Skeletal muscle satellite cell (primary cell): Measurements from ENCODE around the gene ATP1B3.
"Not testable (repeated sequence)": the region's sequence is repeated elsewhere in the genome, so short reads cannot be mapped to it uniquely, and the experiment has no call there.

Experiments used
- H3K27me3 ChIP-seq: 2 replicates; pipeline ENCODE4 v1.7.0; 2013; ENCODE audit warnings: low read length; ENCODE audit not compliant: control insufficient read depth, insufficient read depth
- H3K36me3 ChIP-seq: 2 replicates; pipeline ENCODE4 v1.7.0; 2013; ENCODE audit warnings: mild to moderate bottlenecking, control low read depth, low read length; ENCODE audit not compliant: insufficient read depth
- H3K4me1 ChIP-seq: 2 replicates; pipeline ENCODE4 v1.7.0; 2013; ENCODE audit warnings: low read length; ENCODE audit not compliant: control insufficient read depth, insufficient read depth
- H3K4me2 ChIP-seq: 2 replicates; pipeline ENCODE4 v1.7.0; 2013; ENCODE audit warnings: mild to moderate bottlenecking, low read length
- H3K4me3 ChIP-seq: 2 replicates; pipeline ENCODE4 v1.7.0; 2013; ENCODE audit warnings: low read length
- H3K9ac ChIP-seq: 2 replicates; pipeline ENCODE4 v1.7.0; 2013; ENCODE audit warnings: mild to moderate bottlenecking, low read depth, low read length, moderate library complexity
- H3K9me3 ChIP-seq: replicated peaks from 2 replicates; pipeline ENCODE4 v1.7.0; 2013; ENCODE audit warnings: mild to moderate bottlenecking, control low read depth, low read length

The ATP1B3 gene

DNA sequence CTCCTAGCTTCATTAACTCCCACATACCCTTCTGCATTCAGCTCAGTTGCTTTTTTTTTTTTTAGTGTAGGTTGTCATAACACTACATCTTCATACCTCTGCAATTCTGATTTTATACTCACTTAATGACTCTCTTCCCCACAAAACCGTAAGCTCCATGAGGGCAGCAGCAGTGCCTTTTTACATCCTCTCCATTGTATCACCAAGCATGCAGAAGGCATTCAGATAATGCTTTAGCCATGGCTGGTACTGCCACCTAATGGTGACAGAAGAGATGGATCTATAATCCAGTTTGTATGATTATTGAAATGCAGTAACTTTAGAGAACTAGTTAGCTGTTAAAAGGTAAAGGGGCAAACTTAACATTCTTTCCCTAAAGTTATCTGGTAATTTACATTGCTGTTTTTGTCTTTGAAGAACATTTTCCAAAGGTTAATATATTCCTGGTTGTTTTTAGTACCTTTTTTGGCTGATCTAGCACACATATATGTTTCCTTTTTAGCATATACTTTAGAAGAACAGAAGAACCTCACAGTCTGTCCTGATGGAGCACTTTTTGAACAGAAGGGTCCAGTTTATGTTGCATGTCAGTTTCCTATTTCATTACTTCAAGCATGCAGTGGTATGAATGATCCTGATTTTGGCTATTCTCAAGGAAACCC is 36.8 kb downstream of the ATP1B3 start:
- H3K4me3 ChIP-seq: no peak overlapping the region
- no peaks in the 10 kb centered on the region for H3K4me1 ChIP-seq
- H3K9ac ChIP-seq: no peak overlapping the region
- no peak overlapping the region for H3K4me2 ChIP-seq
- no peaks in the 10 kb centered on the region for H3K27me3 ChIP-seq
- peaks cover 28% of the 10 kb centered on the region for H3K36me3 ChIP-seq
- no peaks in the 10 kb centered on the region for H3K9me3 ChIP-seq

GRCh38 chr3:141914311-141914710 is 37.9 kb downstream of the ATP1B3 start:
- no peak overlapping the region for H3K4me2 ChIP-seq
- no peak overlapping the region for H3K9ac ChIP-seq
- no peaks in the 10 kb centered on the region for H3K9me3 ChIP-seq
- H3K27me3 ChIP-seq: no peaks in the 10 kb centered on the region
- H3K4me3 ChIP-seq: no peak overlapping the region
- no peaks in the 10 kb centered on the region for H3K4me1 ChIP-seq
- peaks cover 21% of the 10 kb centered on the region for H3K36me3 ChIP-seq

GRCh38 chr3:141915016-141915415 is 38.6 kb downstream of the ATP1B3 start:
- no peaks in the 10 kb centered on the region for H3K4me1 ChIP-seq

DNA sequence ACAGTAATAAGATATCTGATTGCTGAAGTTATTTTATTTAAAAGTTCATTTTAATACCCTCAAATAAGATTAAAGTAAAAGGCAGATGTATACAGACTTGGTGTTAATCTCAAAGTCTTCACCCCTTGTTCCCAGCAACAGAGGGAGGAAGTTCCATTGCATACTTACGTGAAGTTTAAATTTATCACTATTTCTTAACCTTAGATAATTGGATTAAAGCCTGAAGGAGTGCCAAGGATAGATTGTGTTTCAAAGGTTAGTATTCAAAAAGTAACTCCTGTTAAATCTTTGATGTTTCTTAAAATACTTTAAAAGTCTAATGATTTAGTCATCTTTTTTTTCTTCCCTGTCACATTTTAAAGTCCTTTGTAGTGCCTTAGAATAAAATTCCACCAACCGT is 39.3 kb downstream of the ATP1B3 start:
- no peak overlapping the region for H3K9ac ChIP-seq
- no peaks in the 10 kb centered on the region for H3K9me3 ChIP-seq
- no peaks in the 10 kb centered on the region for H3K27me3 ChIP-seq
- H3K36me3 ChIP-seq: peaks cover 23% of the 10 kb centered on the region
- no peak overlapping the region for H3K4me3 ChIP-seq
- no peaks in the 10 kb centered on the region for H3K4me1 ChIP-seq
- H3K4me2 ChIP-seq: no peak overlapping the region

More at GRCh38 chr3:141915016-141915415, 38.6 kb downstream of the ATP1B3 start:
- no peak overlapping the region for H3K4me2 ChIP-seq
- peaks cover 22% of the 10 kb centered on the region for H3K36me3 ChIP-seq
- no peak overlapping the region for H3K9ac ChIP-seq
- no peaks in the 10 kb centered on the region for H3K9me3 ChIP-seq
- no peaks in the 10 kb centered on the region for H3K27me3 ChIP-seq
- H3K4me3 ChIP-seq: no peak overlapping the region

GRCh38 chr3:141920701-141921100 is 44.3 kb downstream of the ATP1B3 start:
- Histone ChIP-seq H3K9ac (no peak overlapping the region), H3K4me3 (no peak overlapping the region), H3K9me3 (no peaks in the 10 kb centered on the region), H3K4me1 (no peaks in the 10 kb centered on the region), H3K36me3 (peaks cover 41% of the 10 kb centered on the region), H3K4me2 (no peak overlapping the region), H3K27me3 (no peaks in the 10 kb centered on the region)

DNA sequence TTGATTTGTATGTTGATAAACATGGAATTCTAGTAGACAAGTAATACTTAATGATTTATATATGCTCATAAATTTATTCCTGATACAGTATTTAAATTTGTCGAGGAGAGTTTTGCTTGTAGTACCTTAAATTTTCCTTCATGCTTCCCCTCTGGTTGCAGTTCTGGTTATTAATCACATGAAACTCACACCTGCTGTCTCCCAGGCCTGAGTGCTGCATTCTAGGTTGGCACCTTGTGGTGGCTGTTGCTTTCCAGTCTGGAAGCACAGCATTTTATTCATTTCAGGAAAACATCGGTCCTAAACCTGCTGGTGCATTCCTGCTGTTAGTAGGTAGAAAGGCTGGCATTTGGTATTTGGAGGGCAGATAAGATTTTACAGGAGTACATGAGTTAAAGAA is 44.9 kb downstream of the ATP1B3 start:
- no peak overlapping the region for H3K9ac ChIP-seq
- peaks cover 37% of the 10 kb centered on the region for H3K36me3 ChIP-seq
- no peaks in the 10 kb centered on the region for H3K27me3 ChIP-seq
- H3K4me1 ChIP-seq: no peaks in the 10 kb centered on the region
- H3K9me3 ChIP-seq: no peaks in the 10 kb centered on the region
- H3K4me2 ChIP-seq: no peak overlapping the region
- H3K4me3 ChIP-seq: no peak overlapping the region

DNA sequence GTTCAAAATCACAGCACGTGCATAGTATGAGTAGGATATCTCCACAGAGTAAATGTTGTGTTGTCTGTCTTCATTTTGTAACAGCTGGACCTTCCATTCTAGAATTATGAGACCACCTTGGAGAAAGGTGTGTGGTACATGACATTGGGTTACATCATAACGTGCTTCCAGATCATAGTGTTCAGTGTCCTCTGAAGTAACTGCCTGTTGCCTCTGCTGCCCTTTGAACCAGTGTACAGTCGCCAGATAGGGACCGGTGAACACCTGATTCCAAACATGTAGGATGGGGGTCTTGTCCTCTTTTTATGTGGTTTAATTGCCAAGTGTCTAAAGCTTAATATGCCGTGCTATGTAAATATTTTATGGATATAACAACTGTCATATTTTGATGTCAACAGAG is 49.2 kb downstream of the ATP1B3 start:
- not testable (repeated sequence) for H3K4me2 ChIP-seq, H3K27me3 ChIP-seq, H3K9me3 ChIP-seq, H3K9ac ChIP-seq, H3K4me3 ChIP-seq, H3K4me1 ChIP-seq
- peaks cover 34% of the 10 kb centered on the region for H3K36me3 ChIP-seq

- H3K4me3 ChIP-seq: no peak overlapping the region
- no peak overlapping the region for H3K4me2 ChIP-seq
- no peaks in the 10 kb centered on the region for H3K9me3 ChIP-seq
- H3K9ac ChIP-seq: no peak overlapping the region
- H3K36me3 ChIP-seq: peaks cover 26% of the 10 kb centered on the region
- no peaks in the 10 kb centered on the region for H3K4me1 ChIP-seq
- no peaks in the 10 kb centered on the region for H3K27me3 ChIP-seq
Measured at GRCh38 chr3:141926929-141927328, 50.5 kb downstream of the ATP1B3 start.

DNA sequence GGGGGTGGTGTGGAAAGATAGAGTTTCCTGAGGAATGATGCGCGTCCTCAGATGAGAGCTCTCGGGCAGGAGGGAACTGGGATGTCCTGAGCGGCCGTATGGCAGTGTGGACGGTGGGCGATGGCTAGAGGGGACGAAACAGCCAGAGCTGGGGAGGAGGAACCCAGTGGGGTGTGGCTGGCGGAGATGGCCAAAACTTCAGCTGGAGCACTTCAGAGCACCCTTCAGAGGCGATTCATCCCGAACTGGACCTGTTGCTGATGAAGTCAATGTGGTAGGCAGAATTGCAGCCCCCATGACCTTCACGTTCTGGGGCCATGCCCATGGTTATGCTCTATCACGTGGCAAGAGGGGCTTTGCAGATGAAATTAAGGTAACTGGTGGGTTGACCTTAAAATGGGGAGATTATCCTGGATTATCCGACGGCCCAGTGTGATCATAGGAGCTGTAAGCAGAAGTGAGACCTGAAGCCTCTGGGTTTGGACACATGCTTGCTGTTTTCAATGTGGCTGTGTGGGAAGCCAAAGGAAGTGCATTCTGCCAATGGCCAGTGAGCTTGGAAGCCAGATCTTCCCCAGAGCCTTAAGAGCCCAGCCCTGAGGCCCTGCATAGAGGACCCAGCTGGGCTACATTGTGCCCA is 52.3 kb downstream of the ATP1B3 start:
- H3K4me3 ChIP-seq: no peak overlapping the region
- H3K27me3 ChIP-seq: no peaks in the 10 kb centered on the region
- H3K4me1 ChIP-seq: no peaks in the 10 kb centered on the region
- H3K4me2 ChIP-seq: no peak overlapping the region
- no peaks in the 10 kb centered on the region for H3K9me3 ChIP-seq
- H3K36me3 ChIP-seq: peaks cover 16% of the 10 kb centered on the region
- H3K9ac ChIP-seq: no peak overlapping the region

GRCh38 chr3:141929341-141929995 is 53.0 kb downstream of the ATP1B3 start:
- H3K9ac ChIP-seq: no peak overlapping the region
- H3K27me3 ChIP-seq: no peaks in the 10 kb centered on the region
- no peak overlapping the region for H3K4me3 ChIP-seq
- peaks cover 16% of the 10 kb centered on the region for H3K36me3 ChIP-seq
- H3K4me2 ChIP-seq: no peak overlapping the region
- no peaks in the 10 kb centered on the region for H3K9me3 ChIP-seq
- no peaks in the 10 kb centered on the region for H3K4me1 ChIP-seq

DNA sequence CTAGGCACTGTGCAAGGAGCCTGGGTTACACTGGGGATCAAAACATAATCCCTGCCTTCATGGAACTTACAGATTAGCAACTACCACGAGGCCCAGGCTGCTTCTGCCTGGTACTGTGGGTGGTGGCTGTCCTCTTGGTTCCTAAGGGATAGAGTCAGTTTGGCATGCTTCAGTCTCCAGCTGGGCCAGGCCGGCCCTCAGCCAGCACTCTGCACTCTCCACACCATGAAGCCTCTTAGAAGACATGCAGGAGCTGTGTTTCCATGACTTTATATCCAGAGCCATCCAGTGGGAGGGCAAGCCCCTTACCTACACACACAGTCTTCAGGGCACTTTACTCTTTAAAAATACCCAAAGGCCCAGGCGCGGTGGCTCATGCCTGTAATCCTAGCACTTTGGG is 54.4 kb downstream of the ATP1B3 start:
- Histone ChIP-seq H3K9me3 (no peaks in the 10 kb centered on the region), H3K36me3 (peaks cover 11% of the 10 kb centered on the region), H3K27me3 (no peaks in the 10 kb centered on the region), H3K4me1 (no peaks in the 10 kb centered on the region), H3K9ac (no peak overlapping the region), H3K4me3 (no peak overlapping the region), H3K4me2 (no peak overlapping the region)
